Muscle of leg (tissue), 11 donors: ENCODE measurements around the gene LEF1. TPM values are rescaled to one million over a fixed set of nuclear protein-coding genes. Genes with fewer than 3 reads are reported as not detected.

Experiments used
- DNase-seq: peaks from one replicate; pipeline ENCODE4 v3.0.0; 2013
- H3K27ac ChIP-seq: one replicate; pipeline ENCODE4 v1.5.1; 2013; ENCODE audit warnings: mild to moderate bottlenecking, low read length, control low read depth
- H3K27me3 ChIP-seq: one replicate; pipeline ENCODE4 v1.6.1; 2013; ENCODE audit warnings: low read length; ENCODE audit not compliant: control insufficient read depth, insufficient read depth
- H3K36me3 ChIP-seq: one replicate; pipeline ENCODE4 v1.6.1; 2013; ENCODE audit warnings: low read length; ENCODE audit not compliant: control insufficient read depth, insufficient read depth
- H3K4me1 ChIP-seq: one replicate; pipeline ENCODE4 v1.6.1; 2013; ENCODE audit warnings: low read length; ENCODE audit not compliant: control insufficient read depth, insufficient read depth
- H3K4me3 ChIP-seq: one replicate; pipeline ENCODE4 v1.5.1; 2013; ENCODE audit warnings: low read length, control low read depth
- H3K9me3 ChIP-seq: replicated peaks from 2 replicates; pipeline ENCODE4 v1.6.1; 2013; ENCODE audit warnings: low read depth, low read length; ENCODE audit not compliant: control insufficient read depth
- WGBS: methylation state at CpG from one replicate; pipeline ENCODE4 v1.1.5; 2013; ENCODE audit warnings: missing lambda C conversion rate; ENCODE audit not compliant: insufficient coverage; 5-methylcytosine and 5-hydroxymethylcytosine counted together
- polyA plus RNA-seq, 8 donors: library from polyadenylated mRNA; unstranded; fragments of 120-200 nt; gene quantifications; one replicate each; pipeline versions ENCODE4 v1.2.1 to v1.2.3, GENCODE V29; 2013; ENCODE audit warnings: inconsistent platforms in 1 of 8, low replicate concordance in 1 of 8; ENCODE audit not compliant: insufficient read length in 8 of 8, insufficient read depth in 1 of 8
- total RNA-seq: library from RNA; stranded (reverse); fragments of 120-200 nt; gene quantifications from one replicate; pipeline ENCODE4 v1.2.4, GENCODE V29; 2013

The LEF1 gene
- total and polyA plus RNA-seq, 9 donors: 3.4 to 35.5 (median 4.3) TPM

DNA sequence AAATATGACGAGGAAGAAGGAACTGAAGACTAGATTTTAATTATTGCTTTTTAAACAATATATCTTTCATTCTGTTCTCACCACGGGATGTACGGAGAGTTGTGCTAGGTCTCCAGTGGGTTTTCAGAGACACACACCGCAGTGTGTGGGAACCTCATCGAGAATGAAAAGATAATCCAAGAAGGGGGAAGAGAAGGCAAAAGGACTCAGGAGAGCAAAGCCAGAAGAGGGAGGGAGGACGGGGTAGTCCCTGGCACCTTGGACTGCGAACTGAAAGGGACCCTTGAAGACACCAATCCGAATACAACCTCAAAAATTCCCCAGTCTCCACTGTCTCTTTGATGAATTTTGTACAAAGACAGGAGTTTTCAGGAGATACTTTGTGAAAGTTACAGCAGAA, 932 bp upstream of the LEF1 start:
- Histone ChIP-seq H3K4me3 (no peak overlapping the region), H3K27me3 (peaks cover 78% of the 10 kb centered on the region), H3K4me1 (peaks cover 40% of the 10 kb centered on the region), H3K9me3 (no peaks in the 10 kb centered on the region), H3K27ac (no peak overlapping the region), H3K36me3 (no peaks in the 10 kb centered on the region)
- no CpG with 5 or more reads among the region's 8 CpGs for WGBS
- no peak for DNase-seq

DNA sequence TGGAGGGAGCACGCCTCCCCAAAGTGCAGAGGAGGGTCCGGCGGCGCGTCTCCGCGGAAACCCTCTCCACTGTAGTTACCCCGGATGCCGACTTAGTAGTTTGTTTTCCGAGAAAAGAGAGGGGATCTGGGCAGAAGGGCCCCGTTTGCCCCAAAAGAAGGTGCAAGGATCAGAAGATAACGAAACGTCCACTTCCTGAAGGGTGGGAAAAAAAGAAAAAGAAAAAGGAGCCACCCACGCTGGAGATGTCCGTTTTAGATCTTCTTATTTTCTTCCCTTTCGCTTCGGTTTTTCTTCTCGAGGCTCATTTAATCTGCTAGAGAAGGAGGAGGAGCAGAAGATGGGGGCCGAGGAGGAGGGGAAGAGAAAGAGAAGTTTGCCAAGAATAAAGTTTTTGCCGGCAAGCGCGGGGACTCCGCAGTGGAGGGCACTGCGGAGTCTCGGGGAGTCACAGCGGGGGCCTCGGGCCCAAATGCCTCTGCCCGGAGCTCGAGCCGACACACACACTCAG, 517 bp downstream of the LEF1 start:
- H3K27me3 ChIP-seq: peaks cover 73% of the 10 kb centered on the region
- H3K4me3 ChIP-seq: peak overlapping the region; percentile 59
- H3K9me3 ChIP-seq: no peaks in the 10 kb centered on the region
- peak; percentile 49 for DNase-seq
- H3K27ac ChIP-seq: peak overlapping the region; percentile 51
- peaks cover 37% of the 10 kb centered on the region for H3K4me1 ChIP-seq
- H3K36me3 ChIP-seq: no peaks in the 10 kb centered on the region
- 0% methylated on average over 17 of the region's 30 CpGs for WGBS

DNA sequence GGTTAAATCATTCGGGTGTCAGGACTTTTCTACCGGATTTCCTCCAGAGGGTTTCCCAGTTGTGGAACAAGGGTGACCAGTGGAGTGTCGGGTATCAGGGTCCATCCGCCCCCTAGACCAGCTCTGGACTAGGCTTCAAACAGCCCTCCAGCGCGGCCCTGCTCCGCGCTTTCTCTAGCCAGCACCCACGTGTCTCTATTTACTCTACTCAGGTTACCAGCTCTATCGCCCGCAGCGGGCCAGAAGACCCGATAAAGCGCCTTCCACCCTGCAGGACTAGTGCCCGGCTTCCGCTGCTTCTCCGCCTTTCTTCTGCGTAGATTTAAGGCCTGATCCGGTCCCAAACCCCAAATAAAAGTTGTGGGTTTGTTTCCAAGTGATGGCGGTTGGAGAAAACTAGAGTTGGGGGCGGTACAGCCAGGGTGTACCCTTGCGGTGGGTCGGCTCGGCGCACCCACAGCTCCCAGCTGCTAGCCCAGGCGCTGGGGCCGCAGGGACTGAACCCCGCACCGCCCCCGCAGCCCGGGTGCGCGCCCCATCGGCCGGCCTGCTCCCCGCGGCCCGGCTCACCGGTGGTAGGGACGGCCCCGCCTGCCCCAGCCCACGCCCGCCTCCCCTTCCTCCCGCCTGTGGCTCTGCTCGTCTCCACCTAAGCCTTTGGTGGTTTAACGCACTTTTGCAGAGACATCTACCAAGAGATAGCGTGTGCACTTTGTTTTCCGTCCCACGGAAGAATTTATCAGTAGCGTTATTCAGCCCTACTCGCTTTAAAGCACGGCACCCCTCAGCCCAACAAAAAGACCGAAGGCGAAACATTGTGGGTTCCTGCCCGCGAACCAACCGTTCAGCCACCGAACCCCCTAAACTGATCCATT, 2.1 kb downstream of the LEF1 start:
- Histone ChIP-seq H3K4me3 (peak overlapping the region; percentile 58), H3K27me3 (peaks cover 63% of the 10 kb centered on the region), H3K9me3 (no peaks in the 10 kb centered on the region), H3K36me3 (no peaks in the 10 kb centered on the region), H3K27ac (no peak overlapping the region), H3K4me1 (peaks cover 27% of the 10 kb centered on the region)
- WGBS: under 1% methylated on average over 54 of the region's 58 CpGs
- DNase-seq: peak; percentile 27

DNA sequence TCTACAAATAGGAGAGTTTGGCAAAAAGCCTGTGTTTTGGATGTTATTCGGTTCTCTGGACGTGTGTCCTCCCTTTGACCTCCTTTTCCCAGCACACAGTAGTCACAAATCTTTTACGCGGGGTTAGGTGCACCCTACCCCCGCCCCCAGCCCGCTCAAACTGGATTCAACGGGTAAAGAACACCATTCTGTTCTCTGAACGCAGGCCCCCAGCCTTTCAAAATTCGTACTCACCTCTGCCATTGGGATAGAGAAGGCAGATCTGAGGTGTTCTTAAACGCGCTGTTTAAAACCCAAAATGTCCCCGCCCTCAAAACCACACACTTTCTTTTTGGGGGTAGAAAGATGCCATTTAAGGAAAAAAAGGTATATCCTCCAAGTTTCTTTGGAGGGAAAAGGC, 2.7 kb downstream of the LEF1 start:
- Histone ChIP-seq H3K27ac (no peak overlapping the region), H3K27me3 (peaks cover 56% of the 10 kb centered on the region), H3K4me1 (peaks cover 22% of the 10 kb centered on the region), H3K9me3 (no peaks in the 10 kb centered on the region), H3K4me3 (peak overlapping the region; percentile 35), H3K36me3 (no peaks in the 10 kb centered on the region)
- DNase-seq: no peak
- WGBS: no CpG with 5 or more reads among the region's 12 CpGs

DNA sequence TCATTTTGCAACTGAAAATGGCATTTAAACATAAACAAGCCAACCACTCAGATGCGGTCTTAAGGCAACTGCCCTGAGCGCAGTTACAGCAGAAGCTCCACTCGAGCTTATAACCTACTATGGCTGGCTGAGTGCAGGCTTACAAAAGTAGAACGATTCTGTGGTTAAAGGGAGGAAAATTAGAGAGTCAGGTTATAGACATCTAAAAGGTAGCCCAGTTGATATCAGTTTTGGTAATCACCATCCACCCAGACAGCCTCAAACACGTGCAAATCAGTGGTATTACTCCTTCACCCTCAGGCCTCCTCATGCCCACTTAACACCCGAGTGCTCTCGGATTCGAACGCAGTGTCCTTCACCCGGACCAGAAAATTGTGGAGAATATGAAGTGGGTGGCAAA, 3.1 kb downstream of the LEF1 start:
- DNase-seq: no peak
- H3K4me1 ChIP-seq: peaks cover 22% of the 10 kb centered on the region
- H3K9me3 ChIP-seq: no peaks in the 10 kb centered on the region
- WGBS: no CpG with 5 or more reads among the region's 10 CpGs
- no peak overlapping the region for H3K27ac ChIP-seq
- no peak overlapping the region for H3K4me3 ChIP-seq
- peaks cover 55% of the 10 kb centered on the region for H3K27me3 ChIP-seq
- no peaks in the 10 kb centered on the region for H3K36me3 ChIP-seq

DNA sequence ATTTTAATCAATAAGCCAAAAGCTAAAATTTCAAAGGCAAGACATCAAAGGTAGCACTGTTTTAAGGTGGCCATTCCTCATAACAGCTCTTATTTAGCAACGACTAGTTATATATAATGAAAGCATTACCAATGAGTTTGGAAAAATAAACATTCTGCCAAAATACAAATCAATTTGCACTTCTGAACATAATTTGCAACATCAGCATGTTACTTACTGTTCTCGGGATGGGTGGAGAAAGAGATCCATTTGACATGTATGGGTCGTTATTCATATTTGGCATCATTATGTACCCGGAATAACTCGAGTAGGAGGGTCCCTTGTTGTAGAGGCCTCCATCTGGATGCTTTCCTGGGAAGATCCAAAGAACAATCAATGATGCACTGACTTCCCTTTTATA, 5.4 kb downstream of the LEF1 start:
- WGBS: no CpG with 5 or more reads among the region's 5 CpGs

DNA sequence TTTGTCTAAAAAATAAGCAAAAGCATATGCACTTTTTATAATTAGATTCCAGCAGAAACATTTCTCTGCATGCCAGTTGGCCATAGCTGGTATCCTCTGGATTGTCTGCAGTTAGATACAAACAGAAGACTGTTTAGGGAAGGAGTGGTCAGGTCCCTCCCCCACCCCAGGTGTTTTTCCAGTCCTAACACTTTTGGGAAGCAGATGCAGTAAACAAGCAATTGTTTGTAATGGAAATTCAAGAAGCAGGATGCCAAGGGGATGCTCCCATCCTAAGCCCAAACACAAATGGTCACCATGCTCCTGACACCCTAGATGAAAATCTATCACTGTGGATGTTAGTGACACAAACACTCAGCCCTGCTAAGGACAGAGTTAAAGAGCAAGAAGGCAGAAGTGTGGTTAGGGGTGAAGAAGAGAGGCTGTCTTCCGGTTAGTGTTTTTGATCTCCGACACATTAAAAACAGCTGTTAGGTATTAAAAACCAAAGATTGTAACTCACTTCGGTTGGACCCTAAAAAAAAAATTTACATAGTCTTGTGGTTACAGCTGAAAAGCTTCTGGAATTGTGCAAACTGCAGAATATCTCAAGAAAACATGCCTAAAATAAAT, 7.9 kb downstream of the LEF1 start:
- H3K4me3 ChIP-seq: no peak overlapping the region
- no CpG with 5 or more reads among the region's 3 CpGs for WGBS

More for the DNA sequence above, 5.4 kb downstream of the LEF1 start:
- no peak for DNase-seq
- Histone ChIP-seq H3K4me3 (no peak overlapping the region), H3K9me3 (no peaks in the 10 kb centered on the region), H3K36me3 (no peaks in the 10 kb centered on the region), H3K27me3 (peaks cover 38% of the 10 kb centered on the region), H3K27ac (no peak overlapping the region), H3K4me1 (peaks cover 18% of the 10 kb centered on the region)

DNA sequence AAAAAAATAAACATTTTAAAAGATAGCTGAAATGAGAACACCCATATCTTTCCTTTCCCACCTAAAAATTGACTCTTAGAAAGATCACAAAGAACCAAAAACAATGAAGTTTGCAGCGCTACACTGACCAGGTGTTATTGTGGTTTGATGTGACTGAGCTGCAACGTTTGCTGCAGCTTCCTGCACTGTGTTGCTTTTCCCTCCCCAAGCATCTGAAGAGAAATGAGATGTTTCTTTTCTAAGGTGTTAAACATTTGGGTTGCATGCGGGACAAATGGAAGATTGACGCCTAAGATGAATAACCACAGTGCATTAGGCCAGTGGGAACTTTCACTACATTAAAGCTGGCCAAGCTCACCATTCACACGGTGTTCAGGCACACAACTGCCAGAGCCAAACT, 8.9 kb downstream of the LEF1 start:
- 60% methylated on average over 1 of the region's 5 CpGs for WGBS
- Histone ChIP-seq H3K27me3 (peaks cover 12% of the 10 kb centered on the region), H3K9me3 (no peaks in the 10 kb centered on the region), H3K4me1 (no peaks in the 10 kb centered on the region), H3K36me3 (no peaks in the 10 kb centered on the region), H3K4me3 (no peak overlapping the region), H3K27ac (no peak overlapping the region)
- DNase-seq: no peak

More for the DNA sequence above, 7.9 kb downstream of the LEF1 start:
- DNase-seq: no peak
- Histone ChIP-seq H3K27me3 (peaks cover 18% of the 10 kb centered on the region), H3K36me3 (no peaks in the 10 kb centered on the region), H3K9me3 (no peaks in the 10 kb centered on the region), H3K4me1 (no peaks in the 10 kb centered on the region), H3K27ac (no peak overlapping the region)

DNA sequence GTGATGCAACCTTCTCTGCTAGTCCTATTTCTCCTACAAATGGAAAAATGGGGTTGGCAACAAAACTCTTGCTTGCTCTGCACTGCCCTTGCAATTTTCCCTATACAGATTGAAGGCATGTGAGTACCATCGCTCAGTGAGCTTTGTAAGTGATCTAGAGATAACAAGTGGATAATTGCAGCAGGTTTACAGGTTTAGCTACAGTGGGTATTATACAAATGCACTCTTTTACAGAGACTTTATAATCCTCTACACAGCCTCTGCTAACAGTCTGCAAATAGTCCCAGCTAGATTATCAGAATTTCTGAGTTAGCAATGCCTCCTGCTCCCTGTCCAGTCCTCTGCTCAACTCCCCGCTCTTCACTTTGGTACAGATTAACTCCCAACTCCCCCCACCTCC, 11.1 kb downstream of the LEF1 start:
- Histone ChIP-seq H3K36me3 (no peaks in the 10 kb centered on the region), H3K27ac (no peak overlapping the region), H3K27me3 (peaks cover 12% of the 10 kb centered on the region), H3K4me3 (no peak overlapping the region), H3K4me1 (no peaks in the 10 kb centered on the region), H3K9me3 (no peaks in the 10 kb centered on the region)
- DNase-seq: no peak
- no CpG with 5 or more reads among the region's 2 CpGs for WGBS

DNA sequence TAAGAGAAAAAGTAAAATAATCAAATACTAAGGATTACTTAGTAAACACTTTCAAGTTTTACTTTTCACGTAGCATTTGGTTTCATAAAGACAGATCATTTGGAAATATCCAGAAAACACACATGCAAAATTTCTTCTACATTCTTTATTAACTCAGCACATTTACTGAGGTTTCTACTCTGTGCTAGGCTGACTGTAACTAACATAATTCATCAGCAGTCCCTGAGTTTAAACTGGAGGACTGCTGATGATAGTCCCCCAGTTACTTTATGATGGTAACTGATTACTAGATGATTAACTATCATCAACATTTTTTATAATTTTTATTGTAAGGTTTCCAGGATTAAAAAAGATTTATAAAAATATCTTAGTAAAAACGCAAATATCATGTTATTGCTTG, 12.3 kb downstream of the LEF1 start:
- no CpG with 5 or more reads among the region's 2 CpGs for WGBS
- Histone ChIP-seq H3K4me1 (no peaks in the 10 kb centered on the region), H3K27ac (no peak overlapping the region), H3K36me3 (no peaks in the 10 kb centered on the region), H3K9me3 (no peaks in the 10 kb centered on the region), H3K27me3 (peaks cover 9% of the 10 kb centered on the region), H3K4me3 (no peak overlapping the region)
- DNase-seq: no peak
